ENCODE measurements around the gene TENM4. TPM values are rescaled to one million over a fixed set of nuclear protein-coding genes. Genes with fewer than 3 reads are reported as not detected.
A peak's percentile ranks its signal among the peaks of the same experiment; 100 is the strongest.

The TENM4 gene
- total RNA-seq, 1 experiment from 2014 or later = 18.7 TPM

- no peak for DNase-seq (ENCODE audit: low spot score)
- in situ Hi-C loops (cut with HindIII; ENCODE audit: low sequenced_read_pairs) = no loop called here
These were observed 40.6 kb downstream of the TENM4 start for GRCh38 chr11:79400206-79400605.

GRCh38 chr11:79397252-79397651 lies 43.6 kb downstream of the TENM4 start:
- in situ Hi-C loops (cut with HindIII; ENCODE audit: low sequenced_read_pairs) = no loop called here
- no peak for DNase-seq (ENCODE audit: low spot score)

DNA sequence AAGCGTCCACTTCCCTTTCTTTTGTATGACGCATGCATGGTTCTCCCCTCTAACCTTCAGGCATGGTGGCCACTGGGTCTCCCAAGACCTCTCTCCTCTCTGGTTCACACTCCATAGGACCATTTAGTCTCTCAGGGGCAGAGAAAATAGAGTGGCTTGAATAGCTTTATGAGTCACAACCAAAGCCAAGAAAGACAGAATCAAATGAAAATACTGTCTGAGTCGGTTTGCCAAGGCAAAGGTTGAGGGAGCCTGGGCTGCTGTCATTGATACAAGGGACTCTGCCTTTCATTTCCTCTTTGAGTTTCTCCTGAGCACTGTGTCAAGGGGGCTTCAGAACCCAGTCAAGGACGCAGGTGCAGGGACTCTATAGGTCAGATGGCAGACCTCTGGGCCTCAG lies 44.2 kb downstream of the TENM4 start:
- in situ Hi-C loops (cut with HindIII; ENCODE audit: low sequenced_read_pairs) = no loop called here
- DNase-seq (ENCODE audit: low spot score) = no peak

- in situ Hi-C loops (cut with HindIII; ENCODE audit: low sequenced_read_pairs) = no loop called here
- DNase-seq (ENCODE audit: low spot score) = no peak
These were observed 44.8 kb downstream of the TENM4 start for GRCh38 chr11:79396001-79396400.

GRCh38 chr11:79393362-79394043 lies 47.3 kb downstream of the TENM4 start:
- in situ Hi-C loops (cut with HindIII; ENCODE audit: low sequenced_read_pairs) = no loop called here
- DNase-seq (ENCODE audit: low spot score) = no peak

- no peak for DNase-seq (ENCODE audit: low spot score)
- in situ Hi-C loops (cut with HindIII; ENCODE audit: low sequenced_read_pairs) = no loop called here
These were observed 48.7 kb downstream of the TENM4 start for GRCh38 chr11:79392161-79392560.

DNA sequence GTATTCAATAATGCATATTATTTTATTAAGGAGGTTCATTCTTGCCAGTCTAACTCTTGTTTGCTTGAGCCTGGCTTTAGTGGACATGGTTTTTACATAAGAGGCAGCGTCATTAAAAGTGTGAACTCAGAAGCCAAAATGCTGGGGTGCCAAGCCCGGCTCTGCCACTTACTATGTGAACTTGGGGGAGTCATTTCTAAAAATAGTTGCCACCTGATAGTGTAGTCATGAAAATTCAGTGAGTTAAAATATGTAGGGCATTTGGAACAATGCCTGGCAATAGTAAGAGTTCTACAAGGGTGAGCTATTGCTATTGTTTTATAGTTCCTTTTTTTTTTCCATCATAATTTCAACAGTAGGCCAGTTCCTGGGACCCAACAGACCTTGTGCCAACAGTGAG lies 49.9 kb downstream of the TENM4 start:
- in situ Hi-C loops (cut with HindIII; ENCODE audit: low sequenced_read_pairs) = no loop called here
- no peak for DNase-seq (ENCODE audit: low spot score)

- in situ Hi-C loops (cut with HindIII; ENCODE audit: low sequenced_read_pairs) = no loop called here
These were observed 50.4 kb downstream of the TENM4 start for GRCh38 chr11:79390477-79390876.

DNA sequence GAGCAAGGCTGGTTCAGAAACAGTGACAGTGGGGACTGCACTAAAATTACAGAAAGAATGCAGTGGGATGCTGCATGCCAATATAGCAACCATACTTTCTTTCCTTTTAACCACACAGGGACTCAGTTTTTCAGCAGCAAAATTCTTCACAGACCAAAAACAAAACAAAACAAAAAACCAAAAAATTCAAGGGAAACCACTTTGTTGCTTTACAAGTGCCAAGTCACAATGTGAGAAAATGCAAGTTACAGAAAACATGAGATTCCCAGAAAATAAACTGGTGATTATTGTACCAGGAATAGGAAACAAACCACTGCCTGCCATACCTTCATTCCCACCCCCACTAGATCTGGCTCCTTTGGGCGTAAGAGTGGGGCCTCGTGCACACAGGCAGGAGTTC lies 52.6 kb downstream of the TENM4 start:
- in situ Hi-C loops (cut with HindIII; ENCODE audit: low sequenced_read_pairs) = no loop called here
- no peak for DNase-seq (ENCODE audit: low spot score)

More at GRCh38 chr11:79390477-79390876, 50.4 kb downstream of the TENM4 start:
- no peak for DNase-seq (ENCODE audit: low spot score)

- DNase-seq (ENCODE audit: low spot score) = no peak
- in situ Hi-C loops (cut with HindIII; ENCODE audit: low sequenced_read_pairs) = no loop called here
These were observed 57.0 kb downstream of the TENM4 start for GRCh38 chr11:79383874-79384273.

DNA sequence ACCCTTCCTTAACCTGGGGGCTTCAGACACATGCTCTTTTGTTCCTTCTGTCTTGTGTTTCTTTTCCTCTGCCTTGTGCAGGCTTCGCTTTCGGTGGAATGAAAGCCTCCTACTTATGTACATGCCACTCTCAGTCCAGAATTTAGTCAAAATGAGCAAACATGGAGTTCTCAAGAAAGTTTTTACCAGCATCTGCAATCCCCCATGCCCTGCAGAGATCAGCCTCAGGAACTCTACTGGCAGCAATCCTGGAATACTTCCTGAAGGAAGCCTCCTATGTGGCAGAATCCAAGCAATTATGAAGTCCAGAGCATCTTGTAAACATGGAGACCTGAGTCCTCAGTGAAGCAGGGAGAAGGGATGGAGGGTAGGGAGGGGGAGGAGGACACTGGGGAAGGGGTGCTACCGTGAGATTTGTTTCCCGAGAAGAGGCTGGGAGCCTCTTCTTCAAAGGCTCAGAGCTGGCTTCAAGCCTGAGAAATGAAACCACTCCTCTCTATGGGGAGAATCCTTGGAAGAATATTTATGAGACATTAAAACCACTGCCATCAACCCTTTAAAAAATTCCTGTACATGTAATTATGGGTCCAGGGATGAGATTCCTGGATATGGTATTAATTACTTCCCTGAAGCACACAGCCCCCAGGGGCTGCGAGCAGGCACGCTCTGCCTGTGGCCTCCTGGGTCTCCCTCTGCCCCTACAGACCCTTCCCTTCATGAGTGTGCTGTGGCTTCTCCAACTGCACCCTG lies 58.4 kb downstream of the TENM4 start:
- in situ Hi-C loops (cut with HindIII; ENCODE audit: low sequenced_read_pairs) = no loop called here

GRCh38 chr11:79381036-79381435 lies 59.8 kb downstream of the TENM4 start:
- in situ Hi-C loops (cut with HindIII; ENCODE audit: low sequenced_read_pairs) = no loop called here
- no peak for DNase-seq (ENCODE audit: low spot score)

More for the DNA sequence above, 58.4 kb downstream of the TENM4 start:
- no peak for DNase-seq (ENCODE audit: low spot score)

DNA sequence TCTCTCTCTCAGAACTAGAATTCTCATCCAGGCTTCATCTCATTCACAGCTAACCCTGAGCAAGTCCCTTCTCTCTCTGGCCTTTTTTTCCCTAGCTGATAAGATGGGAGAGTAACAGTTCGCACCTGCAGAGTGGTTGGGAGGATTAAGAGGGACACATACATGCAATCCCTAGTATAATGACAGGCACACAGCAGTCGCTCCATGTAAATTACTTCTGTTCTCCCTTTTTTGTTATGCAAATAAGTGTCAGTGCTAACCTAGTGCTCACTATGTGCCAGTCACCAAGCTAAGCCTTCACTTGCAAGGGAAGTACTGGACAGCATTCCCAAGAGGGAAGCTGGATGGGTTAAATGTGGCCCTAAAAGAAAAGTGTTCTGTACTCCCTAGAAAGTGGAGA lies 63.4 kb downstream of the TENM4 start:
- in situ Hi-C loops (cut with HindIII; ENCODE audit: low sequenced_read_pairs) = no loop called here
- no peak for DNase-seq (ENCODE audit: low spot score)

- no peak for DNase-seq (ENCODE audit: low spot score)
These were observed 64.8 kb downstream of the TENM4 start for GRCh38 chr11:79375818-79376550.

GRCh38 chr11:79374727-79375126 lies 66.1 kb downstream of the TENM4 start:
- in situ Hi-C loops (cut with HindIII; ENCODE audit: low sequenced_read_pairs) = no loop called here
- DNase-seq (ENCODE audit: low spot score) = peak; percentile 3

More at GRCh38 chr11:79375818-79376550, 64.8 kb downstream of the TENM4 start:
- in situ Hi-C loops (cut with HindIII; ENCODE audit: low sequenced_read_pairs) = no loop called here

DNA sequence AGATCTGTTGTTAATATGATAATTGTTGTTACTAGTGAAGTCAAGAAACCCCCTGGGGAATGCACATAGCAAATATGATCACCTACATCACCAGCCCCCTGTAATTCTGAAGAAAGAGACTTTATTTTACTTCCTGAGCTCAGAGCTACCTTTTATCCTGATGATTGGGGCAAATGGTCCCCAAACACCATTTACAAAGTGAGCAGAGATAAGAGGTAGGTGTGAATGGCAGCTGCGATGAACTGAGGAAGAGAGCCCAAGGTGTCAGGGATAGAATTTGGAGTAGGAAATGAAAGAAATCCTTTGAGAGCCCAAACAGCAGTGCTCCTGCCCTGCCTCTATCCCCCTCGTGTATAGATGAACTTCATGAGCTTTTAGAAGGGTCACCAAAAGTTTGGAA lies 69.1 kb downstream of the TENM4 start:
- in situ Hi-C loops (cut with HindIII; ENCODE audit: low sequenced_read_pairs) = no loop called here
- no peak for DNase-seq (ENCODE audit: low spot score)

DNA sequence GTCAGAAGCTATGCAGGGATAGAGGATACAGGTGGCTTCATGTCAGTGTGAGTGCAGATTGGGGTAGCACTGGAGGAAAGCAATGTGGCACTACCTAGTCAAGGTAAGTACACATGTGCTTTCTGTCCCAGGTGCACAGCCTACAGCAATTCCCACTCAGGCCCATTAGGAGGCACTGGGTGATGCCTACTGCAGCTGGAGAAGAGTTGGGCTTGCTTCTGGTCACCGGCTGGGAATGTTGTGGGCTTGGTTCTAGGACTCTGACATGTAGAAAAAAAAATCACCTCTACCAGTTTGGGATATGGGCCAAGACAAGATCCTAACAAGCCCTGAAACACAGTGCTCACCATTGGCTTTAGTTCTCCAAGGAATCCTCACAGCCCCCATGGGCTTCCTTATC lies 69.7 kb downstream of the TENM4 start:
- in situ Hi-C loops (cut with HindIII; ENCODE audit: low sequenced_read_pairs) = no loop called here
- no peak for DNase-seq (ENCODE audit: low spot score)

DNA sequence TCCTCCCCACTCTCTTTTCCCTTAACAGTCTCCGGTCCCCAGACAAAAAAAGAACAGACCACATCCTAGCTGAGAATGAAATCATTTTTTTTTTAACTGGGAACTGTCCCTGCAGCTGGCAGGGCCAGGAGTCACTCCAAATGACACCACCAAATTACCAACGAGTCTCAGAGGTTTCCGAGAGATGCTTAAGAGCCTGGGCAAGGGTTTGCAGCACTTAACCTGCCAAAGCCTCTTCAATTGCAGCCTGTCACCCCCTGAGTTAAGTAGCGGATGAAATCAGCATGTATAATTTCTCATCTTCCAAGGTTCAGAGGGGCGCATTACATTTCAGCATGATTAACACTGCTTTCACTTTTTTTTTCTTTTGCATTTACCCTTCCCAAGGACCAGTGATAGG lies 71.8 kb downstream of the TENM4 start:
- DNase-seq (ENCODE audit: low spot score) = no peak
- in situ Hi-C loops (cut with HindIII; ENCODE audit: low sequenced_read_pairs) = no loop called here

GRCh38 chr11:79367844-79368243 lies 73.0 kb downstream of the TENM4 start:
- in situ Hi-C loops (cut with HindIII; ENCODE audit: low sequenced_read_pairs) = no loop called here
- DNase-seq (ENCODE audit: low spot score) = no peak

DNA sequence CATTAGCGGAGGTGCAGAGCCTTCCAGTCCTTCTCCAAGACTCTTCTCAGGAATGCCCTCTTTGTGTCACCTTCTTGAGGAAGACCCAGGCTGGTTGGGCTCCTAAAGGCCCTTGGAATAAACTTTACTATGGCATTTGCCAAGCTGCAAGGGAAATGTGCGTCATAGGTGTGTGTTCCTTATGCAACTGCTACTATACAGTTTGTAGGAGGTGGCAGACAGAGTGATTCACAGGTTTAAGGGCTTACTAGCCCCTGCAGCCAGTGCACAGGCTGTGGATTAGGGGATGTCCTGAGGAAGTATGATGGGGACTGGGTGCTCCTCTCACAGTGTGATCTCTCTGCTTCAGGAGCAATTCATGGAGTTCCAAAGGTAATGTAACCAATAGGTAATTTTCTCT lies 74.6 kb downstream of the TENM4 start:
- DNase-seq (ENCODE audit: low spot score) = no peak
- in situ Hi-C loops (cut with HindIII; ENCODE audit: low sequenced_read_pairs) = no loop called here

Data from G401 (cell line).